ENCODE results near the gene SOX8. TPM values are rescaled to one million over a fixed set of nuclear protein-coding genes. Genes with fewer than 3 reads are reported as not detected.
"Not testable (repeated sequence)": the region's sequence is repeated elsewhere in the genome, so short reads cannot be mapped to it uniquely, and the experiment has no call there.

The SOX8 gene
- 1 to 10 TPM in 1 of 2 donors, under 1 TPM in 1; 0.43 to 5.9 TPM for total RNA-seq

DNA sequence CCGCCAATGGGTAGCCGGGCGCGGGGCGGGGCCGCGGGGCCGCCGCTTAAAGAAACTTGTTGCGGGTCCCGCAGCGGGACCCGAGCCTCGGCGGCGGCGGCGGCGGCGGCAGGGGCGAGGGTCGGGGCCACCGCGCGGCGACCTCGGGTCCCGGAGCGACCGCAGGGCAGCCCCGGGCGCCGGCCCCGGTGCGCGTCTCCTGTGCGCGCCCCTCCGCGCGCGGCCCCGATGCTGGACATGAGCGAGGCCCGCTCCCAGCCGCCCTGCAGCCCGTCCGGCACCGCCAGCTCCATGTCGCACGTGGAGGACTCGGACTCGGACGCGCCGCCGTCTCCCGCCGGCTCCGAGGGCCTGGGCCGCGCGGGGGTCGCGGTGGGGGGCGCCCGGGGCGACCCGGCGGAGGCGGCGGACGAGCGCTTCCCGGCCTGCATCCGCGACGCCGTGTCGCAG, at the start of gene SOX8:
TSS of gene SOX8 (plus strand) at position 76 of the 450 bp plus-strand sequence. CDS start at position 229, 153 bp downstream.
- peak within 1 kb of the TSS in 1 of 2 donors; percentile 85 for H3K27ac Mint-ChIP-seq
- H3K36me3 Mint-ChIP-seq = no peaks in the 10 kb centered on the region
- no peaks in the 10 kb centered on the region for H3K9me3 Mint-ChIP-seq
- ATAC-seq (peak in 1 of 2 donors; percentile 25), DNase-seq (ENCODE audit: low spot score in 2 of 2) (no peak)

DNA sequence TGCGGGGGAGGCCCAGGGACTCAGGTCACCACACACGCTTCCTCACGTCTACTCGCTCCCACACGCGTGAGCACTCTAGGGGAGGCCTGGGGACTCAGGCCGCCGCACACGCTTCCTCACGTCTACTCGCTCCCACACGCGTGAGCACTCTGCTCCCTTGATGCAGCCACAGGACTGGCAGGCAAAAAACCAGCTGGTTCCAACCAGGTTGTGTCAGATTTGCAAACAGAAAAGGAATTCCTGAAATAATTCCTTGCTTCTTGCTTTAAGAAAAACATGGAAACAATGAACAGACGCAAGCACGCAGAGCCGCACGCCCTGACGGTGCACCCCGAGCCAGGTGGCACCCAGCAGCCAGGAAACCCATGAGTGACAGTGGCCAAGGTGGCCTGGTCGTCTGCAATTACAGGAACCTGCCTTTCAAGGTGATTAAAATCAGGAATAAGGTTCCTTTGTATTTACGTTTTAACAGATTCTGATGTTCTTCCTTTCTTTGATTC, 48.7 kb upstream of the SOX8 start:
- H3K27ac Mint-ChIP-seq = peak overlapping the region; percentile 42 to 88
- ATAC-seq (no peak), DNase-seq (ENCODE audit: low spot score in 2 of 2) (no peak)
- peaks cover 0 to 8% of the 10 kb centered on the region in 2 donors for H3K36me3 Mint-ChIP-seq
- no peaks in the 10 kb centered on the region for H3K9me3 Mint-ChIP-seq

DNA sequence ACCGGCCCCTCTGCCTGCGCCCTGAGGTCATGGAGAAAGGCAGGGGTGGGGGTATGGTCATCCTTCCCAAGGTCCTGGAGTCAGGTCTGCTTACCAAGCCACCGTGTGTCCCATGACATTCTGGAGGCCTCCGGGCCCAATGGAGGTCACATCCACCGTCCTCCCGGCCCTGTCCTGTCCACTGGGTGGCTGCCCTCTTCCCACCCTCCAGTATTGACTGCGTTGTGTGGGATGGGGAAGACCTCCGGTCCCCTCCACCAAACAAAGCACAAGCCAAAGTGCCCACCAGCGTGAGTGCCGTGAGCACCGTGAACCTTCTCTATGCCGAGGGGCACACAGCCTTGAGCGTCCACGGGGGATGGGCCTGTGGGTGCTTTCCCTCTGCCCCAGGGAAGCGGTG, 48.0 kb upstream of the SOX8 start:
- no peak for DNase-seq (ENCODE audit: low spot score in 2 of 2)
- H3K9me3 Mint-ChIP-seq = no peaks in the 10 kb centered on the region
- ATAC-seq = no peak
- peaks cover 0 to 8% of the 10 kb centered on the region in 2 donors for H3K36me3 Mint-ChIP-seq
- H3K27ac Mint-ChIP-seq = peak overlapping the region in 1 of 2 donors; percentile 42

DNA sequence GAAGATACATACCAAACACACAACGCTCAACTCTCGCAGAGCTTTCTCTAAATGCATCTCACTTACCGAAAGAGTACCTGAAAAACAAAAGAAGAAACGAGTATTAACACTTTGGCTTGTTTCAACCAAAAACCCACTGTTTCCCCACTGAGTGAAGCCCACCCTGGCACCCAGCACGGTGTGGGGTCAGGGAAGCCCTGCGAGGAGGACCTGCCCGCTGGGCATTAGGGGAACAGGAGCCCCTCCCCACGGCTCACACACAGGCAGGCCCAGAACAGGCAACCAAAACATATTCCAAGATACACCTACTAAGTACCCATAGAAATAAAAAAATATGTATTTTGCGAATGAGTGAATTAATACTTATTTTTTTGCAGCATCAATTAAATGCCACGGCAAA, 47.4 kb upstream of the SOX8 start:
- ATAC-seq = no peak

DNA sequence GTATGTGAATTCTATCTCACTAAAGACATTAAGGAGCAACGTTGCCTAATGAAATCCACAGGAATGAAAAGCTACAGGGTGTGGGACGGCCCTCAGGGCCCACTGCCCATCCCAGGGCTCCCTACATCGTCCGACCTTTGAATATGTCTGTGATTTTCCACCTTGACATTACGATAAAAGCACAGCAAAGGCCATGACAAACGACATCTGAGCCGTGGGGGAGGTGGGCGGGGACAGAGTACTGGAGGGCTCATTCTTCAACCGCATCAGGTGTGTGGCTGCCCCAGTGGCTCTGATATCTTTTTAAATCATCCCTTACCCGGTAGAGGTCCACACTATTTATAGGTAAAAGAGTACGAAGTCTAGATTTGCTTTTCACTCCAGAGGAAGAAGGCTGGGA, 45.9 kb upstream of the SOX8 start:
- DNase-seq (ENCODE audit: low spot score in 2 of 2) (no peak), ATAC-seq (no peak)
- H3K36me3 Mint-ChIP-seq = peaks cover 0 to 9% of the 10 kb centered on the region in 2 donors
- H3K9me3 Mint-ChIP-seq = no peaks in the 10 kb centered on the region
- H3K27ac Mint-ChIP-seq = peak overlapping the region; percentile 47 to 68

More for the DNA sequence above, 47.4 kb upstream of the SOX8 start:
- Mint-ChIP-seq H3K36me3 (peaks cover 0 to 8% of the 10 kb centered on the region in 2 donors), H3K9me3 (no peaks in the 10 kb centered on the region), H3K27ac (no peak overlapping the region)
- DNase-seq (ENCODE audit: low spot score in 2 of 2) = no peak

DNA sequence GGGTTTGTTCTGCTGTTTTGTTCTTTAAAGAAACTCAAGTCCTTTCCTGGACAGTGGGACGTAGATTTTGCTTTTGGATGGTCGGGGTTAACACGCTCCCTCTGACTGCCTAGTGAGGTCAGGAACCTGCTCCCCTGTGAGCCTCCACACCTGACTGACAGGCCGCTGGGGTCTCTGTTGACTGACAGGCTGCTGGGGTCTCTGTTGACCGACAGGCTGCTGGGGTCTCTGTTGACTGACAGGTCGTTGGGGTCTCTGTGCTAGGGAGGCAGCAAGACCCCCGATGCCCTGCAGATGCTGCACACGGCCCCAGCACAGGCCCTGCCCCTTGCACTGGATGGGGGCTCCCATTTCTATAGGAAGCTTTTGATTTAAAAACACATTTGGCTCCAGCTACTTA, 44.3 kb upstream of the SOX8 start:
- DNase-seq (ENCODE audit: low spot score in 2 of 2) = no peak
- Mint-ChIP-seq H3K9me3 (peaks cover 2 to 5% of the 10 kb centered on the region in 2 donors), H3K27ac (peak overlapping the region in 1 of 2 donors; percentile 14), H3K36me3 (peaks cover 0 to 23% of the 10 kb centered on the region in 2 donors)
- ATAC-seq = no peak

DNA sequence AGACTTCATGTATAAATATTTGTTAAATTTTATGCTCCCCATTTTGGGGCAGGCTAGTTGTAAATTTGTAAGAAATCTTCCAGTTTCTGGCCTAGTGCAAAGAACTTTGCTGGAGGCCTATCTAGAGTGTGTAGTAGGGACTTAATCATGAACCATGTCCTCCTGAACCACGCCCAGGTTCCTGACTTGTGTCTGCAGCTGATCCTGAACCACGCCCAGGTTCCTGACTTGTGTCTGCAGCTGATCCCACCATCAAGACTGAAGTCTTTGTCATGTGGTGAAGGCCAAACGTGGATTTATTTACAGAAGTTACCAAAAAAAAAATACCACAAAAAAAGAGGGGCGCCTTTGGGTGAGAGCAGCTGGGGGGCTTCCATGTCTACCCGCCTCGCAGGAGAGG, 43.8 kb upstream of the SOX8 start:
- H3K27ac Mint-ChIP-seq = no peak overlapping the region
- H3K36me3 Mint-ChIP-seq = peaks cover 4 to 27% of the 10 kb centered on the region in 2 donors
- ATAC-seq = no peak

DNA sequence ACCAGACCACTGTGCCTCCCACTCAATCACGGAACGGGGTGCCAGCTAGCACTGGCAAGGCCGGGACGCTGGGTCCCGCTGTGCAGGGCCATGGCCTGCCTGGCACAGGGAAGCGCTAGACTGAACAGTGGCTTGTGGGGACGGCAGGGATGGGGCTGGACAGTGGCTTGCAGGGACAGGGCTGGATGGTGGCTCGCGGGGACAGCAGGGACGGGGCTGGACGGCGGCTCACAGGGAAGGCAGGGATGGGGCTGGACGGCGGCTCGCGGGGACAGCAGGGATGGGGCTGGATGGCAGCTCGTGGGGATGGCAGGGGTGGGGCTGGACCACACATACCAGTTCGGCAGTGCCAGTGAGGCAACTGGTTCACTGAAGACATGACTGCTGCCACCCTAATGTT, 43.4 kb upstream of the SOX8 start:
- H3K36me3 Mint-ChIP-seq = peaks cover 7 to 30% of the 10 kb centered on the region in 2 donors
- peaks cover 8 to 11% of the 10 kb centered on the region in 2 donors for H3K9me3 Mint-ChIP-seq
- DNase-seq (ENCODE audit: low spot score in 2 of 2) (no peak), ATAC-seq (no peak)
- H3K27ac Mint-ChIP-seq = no peak overlapping the region

More for the DNA sequence above, 43.8 kb upstream of the SOX8 start:
- peaks cover 6 to 9% of the 10 kb centered on the region in 2 donors for H3K9me3 Mint-ChIP-seq
- DNase-seq (ENCODE audit: low spot score in 2 of 2) = no peak

DNA sequence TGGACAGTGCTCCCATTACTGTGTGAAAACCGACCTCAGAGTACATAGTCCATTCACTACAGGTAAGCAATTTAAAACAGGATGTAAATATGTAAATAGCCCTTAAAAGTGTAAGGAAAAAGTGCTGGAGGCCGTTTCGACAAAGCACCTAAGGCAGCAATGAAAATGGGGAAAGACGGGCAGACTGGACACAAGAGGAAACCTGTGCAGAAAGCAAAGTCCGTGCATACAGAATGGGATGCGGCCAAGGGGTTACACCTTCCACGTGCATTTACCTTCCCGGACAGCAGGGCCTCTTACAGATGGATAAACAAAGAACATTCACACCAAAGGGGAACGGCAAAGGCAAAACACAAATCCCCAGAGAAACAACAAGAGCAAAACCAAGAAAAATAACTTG, 42.8 kb upstream of the SOX8 start:
- peaks cover 9 to 33% of the 10 kb centered on the region in 2 donors for H3K36me3 Mint-ChIP-seq

DNA sequence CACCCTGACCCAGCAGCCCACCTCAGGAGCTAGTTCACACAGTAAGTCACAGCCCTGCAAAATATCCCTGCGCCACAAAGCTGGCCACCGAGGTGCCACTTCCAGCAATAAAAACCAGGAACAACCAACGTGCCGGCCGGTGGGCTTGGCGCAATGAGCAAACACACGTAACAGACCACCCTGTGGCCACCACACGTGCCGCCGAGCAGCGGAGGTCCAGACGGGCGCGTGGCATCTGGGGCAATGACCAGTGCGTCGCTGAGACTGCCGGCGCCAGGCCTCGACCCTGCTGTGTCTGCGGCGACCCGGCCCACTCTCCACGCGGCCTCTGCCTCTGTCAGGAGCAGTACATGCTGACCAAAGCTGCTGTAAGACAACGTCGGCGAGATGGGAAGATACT, 42.3 kb upstream of the SOX8 start:
- ATAC-seq (no peak), DNase-seq (ENCODE audit: low spot score in 2 of 2) (no peak)
- peaks cover 15 to 38% of the 10 kb centered on the region in 2 donors for H3K36me3 Mint-ChIP-seq
- H3K27ac Mint-ChIP-seq = peak overlapping the region in 1 of 2 donors; percentile 66
- peaks cover 12 to 15% of the 10 kb centered on the region in 2 donors for H3K9me3 Mint-ChIP-seq

More for the DNA sequence above, 42.8 kb upstream of the SOX8 start:
- DNase-seq (ENCODE audit: low spot score in 2 of 2) = no peak
- ATAC-seq = no peak
- H3K27ac Mint-ChIP-seq = no peak overlapping the region
- peaks cover 10 to 12% of the 10 kb centered on the region in 2 donors for H3K9me3 Mint-ChIP-seq

DNA sequence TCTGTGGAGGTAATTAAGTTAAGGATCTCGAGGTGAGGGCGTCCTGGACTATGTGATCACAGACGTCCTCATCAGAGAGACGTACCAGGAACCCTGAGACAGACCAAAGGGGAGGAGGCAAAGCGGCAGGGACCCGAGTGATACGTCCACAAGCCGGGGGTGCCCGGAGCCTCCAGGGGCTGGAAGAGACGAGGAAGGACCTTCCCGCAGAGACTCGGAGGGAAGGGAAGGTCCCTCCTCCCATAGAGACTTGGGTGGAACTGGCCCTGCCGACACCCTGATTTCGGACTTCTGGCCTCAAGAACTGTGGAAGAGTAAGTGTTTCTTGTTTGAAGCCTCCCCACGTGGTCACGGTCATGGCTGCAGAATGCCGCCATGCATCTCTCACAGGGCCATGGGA, 41.6 kb upstream of the SOX8 start:
- Mint-ChIP-seq H3K9me3 (peaks cover 12 to 15% of the 10 kb centered on the region in 2 donors), H3K36me3 (peaks cover 19 to 44% of the 10 kb centered on the region in 2 donors), H3K27ac (no peak overlapping the region)
- ATAC-seq (no peak), DNase-seq (ENCODE audit: low spot score in 2 of 2) (no peak)

DNA sequence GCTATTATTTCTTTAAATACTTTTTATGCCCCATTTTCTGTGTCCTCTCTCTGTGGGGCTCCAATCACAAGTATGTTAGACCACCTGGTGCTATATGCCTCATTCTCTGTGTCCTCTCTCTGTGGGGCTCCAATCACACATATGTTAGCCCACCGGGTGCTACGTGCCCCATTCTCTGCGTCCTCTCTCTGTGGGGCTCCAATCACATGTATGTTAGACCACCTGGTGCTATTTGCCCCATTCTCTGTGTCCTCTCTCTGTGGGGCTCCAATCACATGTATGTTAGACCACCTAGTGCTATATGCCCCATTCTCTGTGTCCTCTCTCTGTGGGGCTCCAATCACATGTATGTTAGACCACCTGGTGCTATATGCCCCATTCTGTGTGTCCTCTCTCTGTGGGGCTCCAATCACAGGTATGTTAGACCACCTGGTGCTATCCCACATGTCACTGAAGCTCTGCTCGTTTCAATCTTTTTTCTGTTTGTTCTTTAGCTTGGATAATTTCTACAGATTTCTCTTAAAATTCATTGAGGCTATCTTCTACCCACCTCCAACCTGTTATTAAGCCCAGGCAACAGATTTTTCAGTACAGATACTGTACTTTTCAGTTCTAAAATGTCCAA, 39.0 kb upstream of the SOX8 start:
- H3K36me3 Mint-ChIP-seq = peaks cover 23 to 44% of the 10 kb centered on the region in 2 donors

DNA sequence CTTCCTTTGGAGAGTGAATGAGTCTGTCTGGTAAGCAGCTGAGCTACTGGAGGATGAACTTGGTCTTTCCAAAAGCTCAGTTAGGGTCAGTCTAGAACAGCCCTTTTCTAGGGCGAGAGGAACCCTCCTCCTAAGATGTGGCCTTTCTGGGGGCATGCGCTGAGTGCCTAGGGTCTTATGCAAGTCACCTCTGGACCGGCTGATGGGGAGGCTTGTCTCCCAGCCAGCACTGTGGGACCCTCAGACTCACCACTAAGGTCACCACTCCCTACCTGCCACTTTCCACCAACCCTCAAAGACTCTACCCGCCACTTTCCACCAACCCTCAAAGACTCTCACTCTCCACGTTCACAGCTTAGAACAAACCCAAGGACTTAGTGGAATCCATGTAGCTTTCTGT, 37.6 kb upstream of the SOX8 start:
- Mint-ChIP-seq H3K27ac (peak overlapping the region in 1 of 2 donors; percentile 17), H3K9me3 (peaks cover 12 to 15% of the 10 kb centered on the region in 2 donors), H3K36me3 (peaks cover 23 to 44% of the 10 kb centered on the region in 2 donors)
- ATAC-seq = no peak
- DNase-seq (ENCODE audit: low spot score in 2 of 2) = no peak

More for the DNA sequence above, 39.0 kb upstream of the SOX8 start:
- Mint-ChIP-seq H3K27ac (no peak overlapping the region), H3K9me3 (peaks cover 12 to 15% of the 10 kb centered on the region in 2 donors)
- DNase-seq (ENCODE audit: low spot score in 2 of 2) (no peak), ATAC-seq (no peak)

DNA sequence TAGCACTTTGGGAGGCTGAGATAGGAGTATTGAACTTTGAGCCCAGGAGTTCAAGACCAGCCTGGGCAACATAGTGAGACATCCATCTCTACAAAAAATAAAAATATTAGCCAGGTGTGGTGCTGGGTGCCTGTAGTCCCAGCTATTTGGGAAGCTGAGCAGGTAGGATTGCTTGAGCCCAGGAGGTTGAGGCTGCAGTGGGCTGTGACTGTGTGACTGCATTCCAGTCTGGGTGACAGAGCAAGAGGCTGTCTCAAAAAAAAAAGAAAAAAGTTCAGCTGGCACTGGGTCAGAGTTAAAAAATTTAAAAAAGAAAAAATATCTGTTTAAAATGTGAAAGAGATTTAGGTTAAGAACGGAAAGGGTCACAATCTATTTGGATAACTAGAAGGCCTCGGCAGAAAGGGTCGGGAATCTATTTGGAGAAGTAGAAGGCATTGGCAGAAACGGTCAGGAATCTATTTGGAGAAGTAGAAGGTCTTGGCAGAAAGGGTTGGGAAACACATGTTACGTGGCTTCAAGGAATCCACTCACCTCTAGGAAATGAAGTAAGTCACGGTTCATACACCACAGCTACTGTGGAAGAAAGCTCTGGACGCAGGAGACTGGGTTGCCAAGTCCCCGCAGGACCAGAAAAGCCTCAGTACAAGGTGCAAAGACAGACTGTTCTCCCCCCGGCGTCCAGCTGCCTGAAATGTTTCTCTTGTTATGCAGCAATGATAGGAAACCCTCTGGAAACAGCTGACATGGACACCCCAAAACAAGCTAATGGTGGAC, 36.1 kb upstream of the SOX8 start:
- peaks cover 23 to 35% of the 10 kb centered on the region in 2 donors for H3K36me3 Mint-ChIP-seq
- DNase-seq (ENCODE audit: low spot score in 2 of 2) (no peak), ATAC-seq (no peak)
- peaks cover 12 to 15% of the 10 kb centered on the region in 2 donors for H3K9me3 Mint-ChIP-seq
- no peak overlapping the region for H3K27ac Mint-ChIP-seq

DNA sequence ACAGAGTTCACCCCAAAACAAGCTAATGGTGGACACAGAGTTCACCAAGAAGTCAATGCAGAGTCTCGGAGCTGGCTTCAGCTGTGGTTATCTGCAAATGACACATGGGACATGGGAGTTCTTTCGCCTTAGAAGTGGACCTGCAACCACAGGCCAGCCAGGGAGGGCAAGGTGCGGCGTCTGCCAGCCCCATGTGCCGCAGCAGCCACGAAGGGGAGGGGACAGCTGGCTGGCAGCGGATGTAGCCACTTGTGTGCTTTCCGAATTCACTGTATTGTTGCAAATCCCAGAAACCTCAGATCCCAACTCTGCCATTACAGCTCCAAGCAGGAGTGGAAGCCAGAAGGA, 35.5 kb upstream of the SOX8 start:
- no peak overlapping the region for H3K27ac Mint-ChIP-seq
- H3K36me3 Mint-ChIP-seq = peaks cover 24 to 35% of the 10 kb centered on the region in 2 donors
- H3K9me3 Mint-ChIP-seq = peaks cover 12 to 15% of the 10 kb centered on the region in 2 donors
- no peak for ATAC-seq
- no peak for DNase-seq (ENCODE audit: low spot score in 2 of 2)

DNA sequence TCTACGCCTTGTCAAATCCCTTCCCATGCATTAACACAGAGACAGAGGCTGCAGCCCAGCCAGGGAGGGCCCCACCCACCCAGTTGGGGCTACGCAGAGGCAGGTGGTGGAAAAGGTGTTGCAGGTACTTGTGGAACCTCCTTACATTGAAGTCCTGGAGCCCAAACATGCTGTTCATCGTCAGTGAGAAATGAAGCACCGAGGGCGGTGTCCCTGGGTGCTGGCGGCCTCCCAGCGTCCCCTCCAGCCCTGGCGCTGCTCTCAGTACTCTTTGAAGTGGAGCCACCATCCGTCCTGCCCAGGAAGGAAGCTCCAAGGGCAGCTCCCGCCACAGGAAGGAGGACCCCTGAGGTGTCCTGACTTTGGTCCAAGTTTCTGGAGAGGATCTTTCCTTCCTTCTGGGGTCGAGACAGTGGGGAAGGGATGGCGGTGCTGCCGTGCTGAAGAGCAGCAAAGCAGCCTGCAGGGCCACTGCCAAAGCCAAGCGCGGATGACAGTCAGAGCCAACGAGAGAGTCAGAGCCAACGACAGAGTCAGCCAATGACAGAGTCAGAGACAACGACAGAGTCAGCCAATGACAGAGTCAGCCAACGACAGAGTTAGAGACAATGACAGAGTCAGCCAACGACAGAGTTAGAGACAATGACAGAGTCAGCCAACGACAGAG, 34.2 kb upstream of the SOX8 start:
- Mint-ChIP-seq H3K9me3 (peaks cover 9 to 10% of the 10 kb centered on the region in 2 donors), H3K36me3 (peaks cover 26 to 28% of the 10 kb centered on the region in 2 donors), H3K27ac (no peak overlapping the region)
- ATAC-seq (no peak), DNase-seq (ENCODE audit: low spot score in 2 of 2) (no peak)

DNA sequence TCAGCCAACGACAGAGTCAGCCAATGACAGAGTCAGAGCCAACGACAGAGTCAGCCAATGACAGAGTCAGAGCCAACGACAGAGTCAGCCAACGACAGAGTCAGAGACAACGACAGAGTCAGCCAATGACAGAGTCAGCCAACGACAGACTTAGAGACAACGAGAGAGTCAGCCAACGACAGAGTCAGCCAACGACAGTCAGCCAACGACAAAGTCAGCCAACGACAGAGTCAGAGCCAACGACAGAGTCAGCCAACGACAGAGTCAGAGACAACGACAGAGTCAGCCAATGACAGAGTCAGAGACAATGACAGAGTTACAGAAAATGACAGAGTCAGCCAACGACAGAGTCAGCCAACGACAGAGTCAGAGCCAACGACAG, 33.7 kb upstream of the SOX8 start:
- ATAC-seq; DNase-seq (ENCODE audit: low spot score in 2 of 2); H3K9me3 Mint-ChIP-seq; H3K27ac Mint-ChIP-seq: not testable (repeated sequence)
- H3K36me3 Mint-ChIP-seq = peaks cover 21 to 23% of the 10 kb centered on the region in 2 donors

Measured in activated naive CD4-positive, alpha-beta T cell treated with anti-CD3 and anti-CD28 coated beads, Interleukin-2, amount 50 U/mL, for 72 hours (primary cell).